Dermis microvascular lymphatic vessel endothelial cell (primary cell): ENCODE measurements around the gene IRS1. TPM values are rescaled to one million over a fixed set of nuclear protein-coding genes. Genes with fewer than 3 reads are reported as not detected.

ENCODE experiments used
- DNase-seq, 2 donors: peaks; one replicate each; pipeline versions ENCODE4 v3.0.0 to v3.0.0-alpha.2; 2010; ENCODE audit warnings: low read depth in 2 of 2
- total RNA-seq: library from RNA; depleted of rRNA; stranded (reverse); fragments of >200 nt; gene quantifications from 2 replicates; pipeline ENCODE4 v1.2.1, GENCODE V29; 2014

IRS1 gene
- total RNA-seq, 1 donor from 2014 or later: under 0.01 TPM

GRCh38 chr2:226728996-226729395, 70.6 kb downstream of the IRS1 start:
- no peak for DNase-seq

- no peak for DNase-seq
Observed at GRCh38 chr2:226727251-226727650, 72.4 kb downstream of the IRS1 start.

- DNase-seq: no peak
Observed at GRCh38 chr2:226726546-226726945, 73.1 kb downstream of the IRS1 start.

- no peak for DNase-seq
Observed at GRCh38 chr2:226725126-226725860, 74.3 kb downstream of the IRS1 start.

GRCh38 chr2:226721541-226721940, 78.1 kb downstream of the IRS1 start:
- DNase-seq: no peak

GRCh38 chr2:226720948-226721347, 78.7 kb downstream of the IRS1 start:
- DNase-seq: no peak

GRCh38 chr2:226717719-226718118, 81.9 kb downstream of the IRS1 start:
- DNase-seq: no peak

GRCh38 chr2:226716126-226716525, 83.5 kb downstream of the IRS1 start:
- DNase-seq: no peak

- no peak for DNase-seq
Observed at GRCh38 chr2:226715347-226715990, 84.2 kb downstream of the IRS1 start.

- no peak for DNase-seq
Observed at GRCh38 chr2:226712941-226713340, 86.7 kb downstream of the IRS1 start.

GRCh38 chr2:226711606-226712296, 87.9 kb downstream of the IRS1 start:
- no peak for DNase-seq

- DNase-seq: no peak
Observed at GRCh38 chr2:226707499-226707898, 92.1 kb downstream of the IRS1 start.

- DNase-seq: no peak
Observed at GRCh38 chr2:226705965-226706364, 93.7 kb downstream of the IRS1 start.

- no peak for DNase-seq
Observed at GRCh38 chr2:226705133-226705886, 94.3 kb downstream of the IRS1 start.

- no peak for DNase-seq
Observed at GRCh38 chr2:226703514-226703913, 96.1 kb downstream of the IRS1 start.

- DNase-seq: no peak
Observed at GRCh38 chr2:226702376-226702775, 97.2 kb downstream of the IRS1 start.

- DNase-seq: no peak
Observed at GRCh38 chr2:226701052-226701451, 98.6 kb downstream of the IRS1 start.

- DNase-seq: no peak
Observed at GRCh38 chr2:226699321-226699720, 100.3 kb downstream of the IRS1 start.

GRCh38 chr2:226698671-226699070, 100.9 kb downstream of the IRS1 start:
- no peak for DNase-seq

GRCh38 chr2:226694586-226695284, 104.9 kb downstream of the IRS1 start:
- no peak for DNase-seq

- no peak for DNase-seq
Observed at GRCh38 chr2:226694149-226694548, 105.5 kb downstream of the IRS1 start.
